Endothelial cell (in vitro differentiated cells): ENCODE data around the gene FSCN2. TPM values are rescaled to one million over a fixed set of nuclear protein-coding genes. Genes with fewer than 3 reads are reported as not detected.
A peak's percentile ranks its signal among the peaks of the same experiment; 100 is the strongest.

Experiments used
- DNase-seq: peaks from one replicate; pipeline ENCODE4 v3.0.0; 2021; ENCODE audit warnings: low spot score
- H3K27ac Mint-ChIP-seq: one replicate; pipeline ENCODE4 v1.8.0; 2021; ENCODE audit warnings: mixed read lengths, inconsistent platforms; ENCODE audit not compliant: unreplicated experiment
- H3K27me3 Mint-ChIP-seq: one replicate; pipeline ENCODE4 v1.8.0; 2021; ENCODE audit warnings: mild to moderate bottlenecking, moderate library complexity, mixed read lengths, inconsistent platforms; ENCODE audit not compliant: unreplicated experiment
- H3K36me3 Mint-ChIP-seq: one replicate; pipeline ENCODE4 v1.8.0; 2021; ENCODE audit warnings: mild to moderate bottlenecking, low read depth, mixed read lengths, inconsistent platforms; ENCODE audit not compliant: unreplicated experiment
- H3K4me1 Mint-ChIP-seq: one replicate; pipeline ENCODE4 v1.8.0; 2021; ENCODE audit warnings: mild to moderate bottlenecking, mixed read lengths, inconsistent platforms; ENCODE audit not compliant: unreplicated experiment
- H3K4me3 Mint-ChIP-seq: one replicate; pipeline ENCODE4 v1.8.0; 2021; ENCODE audit warnings: mild to moderate bottlenecking, mixed read lengths, inconsistent platforms; ENCODE audit not compliant: unreplicated experiment
- H3K9me3 Mint-ChIP-seq: one replicate; pipeline ENCODE4 v1.8.0; 2021; ENCODE audit warnings: mixed read lengths, inconsistent platforms; ENCODE audit not compliant: unreplicated experiment
- CTCF ChIP-seq: fragments of 200-600 bp; sonication (generic); IDR thresholded peaks from one replicate; pipeline ENCODE4 v1.5.0; 2021; ENCODE audit warnings: antibody characterized with exemption; ENCODE audit not compliant: unreplicated experiment
- total RNA-seq: library from RNA; stranded (reverse); fragmentation: NEBNext Ultra II Directional; extraction: Animal tissue kit (Norgen Biotek cat#: 25700); gene quantifications from one replicate; pipeline ENCODE4 v1.2.1, GENCODE V29; 2021; ENCODE audit not compliant: unreplicated experiment

FSCN2 gene
- total RNA-seq, 1 donor from 2014 or later = 1.5 TPM

- no peak for DNase-seq
- Mint-ChIP-seq H3K27ac (no peak overlapping the region), H3K4me3 (no peak overlapping the region), H3K4me1 (peaks cover 16% of the 10 kb centered on the region), H3K36me3 (peaks cover 12% of the 10 kb centered on the region), H3K27me3 (peaks cover 29% of the 10 kb centered on the region), H3K9me3 (no peaks in the 10 kb centered on the region)
- TF ChIP-seq CTCF = no peak
Observed at GRCh38 chr17:81516439-81516838, 11.7 kb upstream of the FSCN2 start.

GRCh38 chr17:81517009-81517338 is 11.2 kb upstream of the FSCN2 start:
- no peak for DNase-seq
- Mint-ChIP-seq H3K4me3 (no peak overlapping the region), H3K4me1 (peaks cover 12% of the 10 kb centered on the region), H3K36me3 (peaks cover 7% of the 10 kb centered on the region), H3K27me3 (peaks cover 26% of the 10 kb centered on the region), H3K9me3 (no peaks in the 10 kb centered on the region), H3K27ac (no peak overlapping the region)
- TF ChIP-seq CTCF = no peak

GRCh38 chr17:81517339-81518112 is 10.7 kb upstream of the FSCN2 start:
- DNase-seq = no peak
- peaks cover 4% of the 10 kb centered on the region for H3K36me3 Mint-ChIP-seq
- no peaks in the 10 kb centered on the region for H3K9me3 Mint-ChIP-seq
- H3K4me3 Mint-ChIP-seq = peak overlapping the region; percentile 62
- H3K4me1 Mint-ChIP-seq = peaks cover 12% of the 10 kb centered on the region
- H3K27ac Mint-ChIP-seq = no peak overlapping the region
- no peak for TF ChIP-seq CTCF
- H3K27me3 Mint-ChIP-seq = peaks cover 26% of the 10 kb centered on the region

GRCh38 chr17:81518113-81518784 is 9.9 kb upstream of the FSCN2 start:
- peaks cover 12% of the 10 kb centered on the region for H3K4me1 Mint-ChIP-seq
- peaks cover 26% of the 10 kb centered on the region for H3K27me3 Mint-ChIP-seq
- no peak overlapping the region for H3K27ac Mint-ChIP-seq
- TF ChIP-seq CTCF = no peak
- peak overlapping the region; percentile 62 for H3K4me3 Mint-ChIP-seq
- H3K36me3 Mint-ChIP-seq = peaks cover 4% of the 10 kb centered on the region
- DNase-seq = no peak
- H3K9me3 Mint-ChIP-seq = no peaks in the 10 kb centered on the region

- no peak for DNase-seq
- H3K27ac Mint-ChIP-seq = no peak overlapping the region
- no peak overlapping the region for H3K4me3 Mint-ChIP-seq
- H3K27me3 Mint-ChIP-seq = peaks cover 25% of the 10 kb centered on the region
- H3K36me3 Mint-ChIP-seq = peaks cover 4% of the 10 kb centered on the region
- peaks cover 12% of the 10 kb centered on the region for H3K4me1 Mint-ChIP-seq
- no peaks in the 10 kb centered on the region for H3K9me3 Mint-ChIP-seq
- no peak for TF ChIP-seq CTCF
Observed at GRCh38 chr17:81518785-81519283, 9.3 kb upstream of the FSCN2 start.
